ENCODE measurements around the gene PADI6.

Gene PADI6

DNA sequence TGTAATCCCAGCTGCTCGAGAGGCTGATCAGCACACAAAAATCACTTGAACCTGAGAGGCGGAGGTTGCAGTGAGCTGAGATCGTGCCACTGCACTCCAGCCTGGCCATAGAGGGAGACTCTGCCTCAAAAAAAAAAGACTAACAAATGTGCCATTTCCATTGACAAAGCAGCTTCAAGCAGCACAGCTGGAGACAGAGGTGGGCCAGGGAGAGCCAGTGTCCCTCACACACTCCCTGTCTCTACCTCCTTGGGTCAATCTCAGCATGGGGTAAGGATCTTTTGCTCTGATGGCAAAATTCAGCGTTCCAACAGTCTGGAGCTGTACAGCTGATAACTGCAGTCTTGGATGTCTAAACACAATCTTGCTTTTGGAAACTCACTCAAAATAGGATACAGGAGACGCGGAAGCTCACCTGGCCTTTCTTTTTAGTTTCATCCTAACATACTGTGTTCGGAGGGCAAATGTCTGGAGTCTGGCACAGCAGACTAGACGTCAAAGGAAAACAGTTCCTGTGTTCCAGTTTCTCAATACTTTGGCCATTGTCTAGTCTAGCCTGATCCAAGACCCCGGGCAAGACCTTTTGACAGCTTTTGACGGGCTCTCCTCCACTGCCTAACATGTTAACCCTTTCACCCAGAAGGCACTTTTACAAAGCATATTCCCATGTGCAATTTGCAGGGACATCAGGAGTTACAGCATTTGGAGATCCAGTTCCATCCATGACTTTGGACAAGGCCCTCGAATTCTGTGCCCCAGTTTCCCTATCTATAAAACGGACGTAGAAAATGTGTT, 64.6 kb downstream of the PADI6 start:
- no peak for ATAC-seq

DNA sequence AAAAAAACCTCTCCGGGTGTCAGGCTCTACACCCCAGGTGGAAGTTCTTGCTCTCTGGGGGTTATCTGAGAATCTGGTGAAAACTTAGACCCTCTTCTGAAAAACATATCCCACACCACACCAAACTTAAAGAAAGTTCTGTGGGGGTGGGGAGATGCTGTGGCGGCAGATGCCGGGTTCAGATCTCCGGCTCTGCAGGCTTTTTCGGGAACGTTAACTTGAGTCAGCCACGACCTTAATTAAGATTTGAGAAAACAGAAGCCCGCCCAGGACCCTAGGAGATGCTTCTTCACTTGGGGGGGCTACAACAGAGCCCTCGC, 65.2 kb downstream of the PADI6 start:
- no peak for ATAC-seq

DNA sequence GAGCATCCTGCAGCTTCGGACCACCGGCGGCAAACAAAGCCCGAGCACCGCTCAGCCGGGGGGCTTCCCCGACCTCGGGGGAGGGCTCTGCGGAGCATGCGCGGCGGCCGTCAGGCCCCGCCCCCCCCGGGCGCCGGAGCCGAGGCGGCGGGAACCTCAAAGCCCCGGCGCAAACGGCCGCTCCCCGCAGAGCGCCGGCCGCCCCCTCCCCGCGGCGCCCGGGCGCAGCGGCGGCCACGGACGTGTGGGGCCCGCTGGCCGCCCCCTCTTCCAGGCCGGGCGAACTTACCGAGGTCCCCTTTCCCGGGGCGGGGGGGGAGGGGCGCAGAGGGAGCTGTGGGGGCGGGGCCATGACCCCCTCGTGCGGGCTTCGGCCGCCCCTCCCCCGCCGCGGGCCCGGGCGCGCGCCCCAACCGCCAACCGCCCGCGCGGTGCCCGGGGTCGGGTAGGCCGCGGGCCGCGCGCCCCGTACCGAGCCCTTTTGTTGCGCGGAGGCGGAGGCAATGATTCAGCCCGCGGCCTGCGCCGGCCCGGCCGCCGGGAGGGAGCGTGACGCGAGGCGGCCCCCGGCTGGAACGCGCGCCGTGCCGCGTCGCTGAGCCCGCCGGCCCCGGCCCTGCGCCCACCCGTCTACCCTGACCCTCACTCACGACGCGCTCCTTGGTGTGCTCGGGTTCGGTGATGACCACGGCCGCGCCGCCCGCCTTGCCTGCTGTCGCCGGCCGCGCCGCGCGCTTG, 65.8 kb downstream of the PADI6 start:
- peak; percentile 48 to 49 for ATAC-seq

DNA sequence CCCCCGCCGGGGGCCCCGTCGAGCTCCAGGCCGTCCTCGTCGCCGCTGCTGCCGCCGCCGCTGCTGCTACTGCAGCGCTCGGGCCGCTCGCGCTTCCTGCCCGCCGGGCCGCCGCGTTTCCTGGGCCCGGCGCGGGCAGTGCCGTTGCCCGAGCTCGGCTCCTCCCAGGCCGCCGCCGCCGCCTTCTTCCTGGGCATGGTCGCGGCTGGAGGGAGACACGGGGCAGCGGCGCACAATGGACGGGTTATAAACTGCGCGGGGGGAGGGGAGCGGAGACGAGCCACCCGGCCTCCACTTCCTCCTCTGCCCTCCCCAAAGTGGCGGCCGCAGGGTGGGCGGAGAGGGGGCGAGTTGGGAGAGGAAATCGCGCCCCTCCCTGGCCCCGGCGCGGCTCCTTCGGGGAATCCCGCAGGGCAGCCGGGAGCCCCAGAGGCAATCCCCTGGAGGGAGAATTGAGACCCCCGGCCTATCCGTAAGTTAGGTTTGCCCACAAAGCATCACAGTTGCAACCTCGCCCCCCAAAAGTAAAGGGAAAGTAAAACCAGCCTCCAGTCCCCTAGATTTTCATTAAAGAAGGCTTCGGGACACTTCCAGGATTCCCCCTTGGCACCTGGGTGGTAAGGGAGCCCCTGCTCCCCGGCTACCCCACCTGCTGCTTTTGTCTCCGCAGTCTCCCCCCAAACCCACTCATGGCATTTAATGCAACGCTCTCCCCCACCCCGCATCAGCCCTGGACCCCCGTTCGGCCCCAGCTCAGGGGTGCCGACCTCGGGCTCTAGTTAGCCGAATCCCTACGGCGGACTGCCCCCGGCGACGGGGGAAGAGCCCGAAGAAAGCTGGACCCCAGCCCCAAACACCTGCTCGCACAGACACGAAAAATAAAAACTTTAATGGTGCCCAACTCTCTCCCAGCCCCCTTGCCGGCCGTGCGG, 66.6 kb downstream of the PADI6 start:
- peak; percentile 13 to 27 for ATAC-seq

DNA sequence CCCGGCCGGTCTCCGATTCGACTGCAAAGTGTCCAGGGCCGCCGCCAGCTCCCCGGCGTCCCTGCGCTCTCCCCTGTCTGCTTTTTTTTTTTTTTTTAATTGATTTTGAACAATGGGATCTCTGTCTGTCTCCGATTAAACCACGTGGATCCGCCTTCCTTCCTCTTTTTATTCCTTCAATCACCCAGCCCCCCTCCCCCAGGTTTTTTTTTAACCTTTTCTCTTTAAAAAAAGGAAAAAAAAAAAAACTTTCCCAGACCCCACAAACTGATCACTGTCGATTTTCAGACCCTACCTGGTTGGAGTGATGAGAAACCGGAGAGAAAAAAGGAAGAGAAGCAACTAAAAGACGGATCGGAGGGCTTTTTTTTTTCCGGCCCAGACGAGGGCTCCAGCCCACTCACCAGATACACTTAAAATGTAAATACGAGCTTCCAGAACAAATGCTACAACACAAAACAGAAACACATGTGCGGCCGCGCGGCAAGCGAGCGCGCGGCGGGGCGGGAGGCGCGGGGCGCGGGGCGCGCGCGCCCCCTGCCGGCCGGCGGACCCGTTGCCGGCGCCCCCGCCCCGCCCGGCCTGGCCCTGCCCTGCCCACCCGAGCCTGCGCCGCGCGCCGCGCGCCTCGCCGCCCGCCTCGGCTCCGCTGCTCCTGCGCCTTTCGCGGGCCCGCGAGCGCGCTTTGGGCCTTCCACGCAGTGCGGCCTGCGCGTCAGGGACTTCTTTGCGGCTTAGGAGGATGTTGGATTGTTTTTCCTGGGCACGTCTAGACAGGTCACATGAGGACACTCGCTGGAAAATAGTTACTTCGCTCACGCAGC, 67.5 kb downstream of the PADI6 start, which contains the start of gene RCC2:
RCC2 (minus strand) TSS at position 428 of the 824 bp plus-strand sequence. CDS start 1,163 bp downstream, outside the sequence.
- peak; percentile 74 to 76 for ATAC-seq

DNA sequence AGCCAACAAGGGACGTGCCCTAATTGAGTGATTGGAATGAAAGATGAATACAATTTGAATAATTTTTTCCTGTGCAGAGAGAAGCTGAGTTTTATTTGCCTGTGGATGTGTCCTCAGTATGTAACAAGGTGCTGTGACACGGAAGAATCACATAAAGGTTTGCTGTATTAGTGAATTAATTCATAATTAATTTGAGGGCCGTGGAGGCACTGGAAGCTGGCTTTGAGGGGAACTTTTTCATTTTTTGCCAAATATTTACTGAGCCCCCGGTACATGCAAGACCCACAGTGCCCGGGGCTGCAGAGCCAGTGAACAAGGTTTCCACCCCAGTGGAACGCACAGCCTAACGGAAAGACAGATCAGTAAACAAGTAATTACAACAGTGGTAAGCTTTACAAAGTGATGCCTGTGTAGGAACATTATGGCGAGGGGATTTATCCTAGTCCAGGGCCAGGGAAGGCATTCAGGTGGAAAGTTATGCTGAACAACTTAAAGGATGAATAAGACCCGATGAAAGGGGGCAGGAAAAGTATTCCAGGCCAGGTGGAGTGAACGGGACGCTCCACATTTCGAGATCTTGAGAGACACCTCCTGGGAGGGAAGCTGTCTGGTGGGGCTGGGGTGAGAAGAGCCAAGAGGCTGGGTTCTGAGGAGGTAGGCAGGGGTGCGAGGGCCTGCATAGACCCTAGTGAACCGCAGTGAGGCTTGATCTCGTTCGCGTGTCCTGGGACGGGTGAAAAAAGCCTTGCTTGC, 68.3 kb downstream of the PADI6 start:
- no peak for ATAC-seq

DNA sequence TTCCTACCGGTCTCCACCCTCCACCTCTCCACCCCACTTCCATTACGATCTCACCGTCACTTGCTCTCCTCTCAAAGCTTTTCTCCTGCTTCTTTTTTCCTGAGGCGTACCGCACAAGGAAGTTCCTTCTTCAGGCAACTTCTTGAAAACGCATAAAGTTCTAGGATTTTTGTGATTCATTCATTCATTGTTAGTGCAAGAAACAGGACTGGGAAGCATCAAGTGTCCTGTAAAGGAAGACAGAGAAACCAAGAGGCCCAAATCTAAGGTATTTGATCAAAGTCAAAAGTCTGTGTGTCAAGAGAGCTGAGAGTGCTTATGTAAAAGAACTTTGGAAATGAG, 68.8 kb downstream of the PADI6 start:
- ATAC-seq, result no peak

DNA sequence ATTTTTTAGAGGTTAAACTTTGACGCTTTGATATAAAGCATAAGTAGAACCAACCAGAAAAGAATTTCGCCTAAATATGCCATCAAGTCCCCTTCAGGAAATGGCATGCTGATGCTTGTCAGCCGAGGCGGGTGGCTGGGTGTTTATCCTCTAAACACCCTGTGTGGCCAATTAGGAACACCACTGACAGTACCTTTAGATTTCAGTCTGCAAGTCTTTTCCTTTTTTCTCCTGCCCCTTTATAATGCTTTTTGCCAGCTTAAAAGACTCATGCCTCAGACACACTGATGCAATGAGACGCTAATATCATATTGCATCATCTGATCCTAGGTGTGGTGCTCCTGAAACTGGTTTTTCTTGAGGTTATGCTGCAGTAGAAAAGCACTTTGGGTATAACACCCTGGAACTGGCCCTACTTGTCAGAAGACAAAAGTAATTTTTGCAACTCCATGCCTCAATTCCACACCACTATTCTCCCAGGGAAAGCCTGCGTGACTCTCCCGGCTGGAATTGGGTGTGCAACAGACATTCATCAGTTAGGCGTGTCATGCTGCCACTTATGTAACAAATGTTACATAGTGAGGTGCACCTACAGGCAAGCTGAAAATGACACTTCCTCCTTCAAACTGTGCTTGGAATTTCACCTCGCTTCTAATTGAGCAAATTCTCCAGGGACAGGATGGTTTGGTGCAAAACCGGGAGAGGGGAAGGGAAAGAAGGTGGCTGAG, 69.4 kb downstream of the PADI6 start:
- no peak for ATAC-seq

DNA sequence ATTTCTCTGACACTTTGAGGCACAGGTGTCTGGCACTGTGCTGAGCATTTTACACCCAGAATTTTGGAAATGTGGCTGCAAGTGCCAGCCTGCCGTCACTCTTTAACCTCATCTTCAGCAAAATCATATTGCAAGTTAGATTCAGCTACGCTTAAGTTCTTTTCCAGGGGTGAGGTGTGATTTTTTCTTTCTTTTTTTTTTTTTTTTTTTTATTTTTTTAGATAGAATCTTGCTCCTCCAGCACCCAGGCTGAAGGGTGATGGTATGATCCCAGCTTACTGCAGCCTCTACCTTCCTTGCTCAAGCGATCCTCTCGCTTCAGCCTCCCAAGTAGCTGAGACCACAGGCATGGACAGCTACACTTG, 70.0 kb downstream of the PADI6 start:
- ATAC-seq, result no peak

DNA sequence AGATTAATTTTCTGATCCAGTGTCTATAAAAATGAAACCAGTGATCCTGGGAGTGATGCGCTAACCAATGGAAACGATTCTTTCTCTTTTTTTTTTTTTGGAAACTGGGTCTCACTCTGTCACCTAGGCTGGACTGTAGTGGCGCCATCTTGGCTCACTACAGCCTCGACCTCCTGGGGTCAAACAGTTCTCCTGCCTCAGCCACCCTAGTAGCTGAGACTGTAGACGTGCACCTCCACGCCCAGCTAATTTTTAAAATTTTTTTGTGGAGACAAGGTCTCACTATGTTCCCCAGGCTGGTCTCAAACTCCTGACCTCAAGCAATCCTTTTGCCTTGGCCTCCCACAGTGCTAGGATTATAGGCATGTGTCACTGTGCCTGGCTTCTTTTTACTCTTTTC, 70.8 kb downstream of the PADI6 start:
- no peak for ATAC-seq

DNA sequence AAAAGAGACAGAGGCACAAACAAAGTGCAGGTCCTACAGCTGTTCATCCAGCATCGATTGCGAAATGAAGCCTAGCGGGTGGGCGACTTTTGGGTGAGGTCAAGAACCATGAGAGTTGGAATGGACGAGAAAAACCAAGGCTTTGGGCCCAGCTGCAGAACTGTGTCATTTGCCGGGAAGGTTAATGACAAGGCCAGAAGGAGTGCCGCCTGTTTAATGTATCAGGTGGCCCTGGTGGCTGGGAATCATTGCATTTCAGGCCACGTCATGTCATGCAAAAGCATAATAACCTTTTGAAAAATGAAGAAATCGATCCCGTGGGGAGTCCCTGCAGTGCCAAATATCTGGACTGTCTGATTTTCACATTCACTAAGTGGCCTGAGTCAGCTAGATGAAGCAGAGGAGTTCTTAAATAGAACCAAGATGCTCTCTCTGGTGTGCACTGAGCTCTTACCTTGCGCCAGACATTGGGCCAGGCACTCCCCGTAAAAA, 75.6 kb downstream of the PADI6 start:
- no peak for ATAC-seq
